Stimulated activated naive CD8-positive, alpha-beta T cell treated with anti-CD3 and anti-CD28 coated beads, Interleukin-15, amount 100 ng/mL, for 72 hours (primary cell): ENCODE results near the gene MRTFA.

Experiments
- ATAC-seq: fragments of 150-1000 bp; cut with Tn5 transposase; 2 replicates; pipeline ENCODE4 v1.10.0; 2021; ENCODE audit warnings: mild to moderate bottlenecking, moderate library complexity
- DNase-seq, 2 donors: peaks; one replicate each; pipeline ENCODE4 v3.0.0; 2021 to 2022
- H3K27ac Mint-ChIP-seq, 2 donors: one replicate each; pipeline ENCODE4 v1.8.0; 2022; ENCODE audit warnings: mild to moderate bottlenecking in 2 of 2, mixed read lengths in 2 of 2, moderate library complexity in 2 of 2
- H3K27me3 Mint-ChIP-seq: one replicate; pipeline ENCODE4 v1.8.0; 2022; ENCODE audit warnings: mixed read lengths
- H3K4me1 Mint-ChIP-seq: one replicate; pipeline ENCODE4 v1.8.0; 2022; ENCODE audit warnings: mild to moderate bottlenecking, mixed read lengths
- H3K4me3 Mint-ChIP-seq, 2 donors: one replicate each; pipeline ENCODE4 v1.8.0; 2022; ENCODE audit warnings: mild to moderate bottlenecking in 2 of 2, mixed read lengths in 2 of 2, moderate library complexity in 1 of 2
- H3K9me3 Mint-ChIP-seq, 2 donors: one replicate each; pipeline ENCODE4 v1.8.0; 2022; ENCODE audit warnings: mixed read lengths in 2 of 2

The MRTFA gene

GRCh38 chr22:40429481-40429880 is 207.0 kb downstream of the MRTFA start:
- peaks cover 14% of the 10 kb centered on the region for H3K4me1 Mint-ChIP-seq
- no peak for DNase-seq
- H3K27me3 Mint-ChIP-seq, result no peaks in the 10 kb centered on the region
- ATAC-seq, result no peak
- H3K27ac Mint-ChIP-seq, result no peak overlapping the region
- no peak overlapping the region for H3K4me3 Mint-ChIP-seq
- H3K9me3 Mint-ChIP-seq, result no peaks in the 10 kb centered on the region

- Mint-ChIP-seq H3K27me3 (no peaks in the 10 kb centered on the region), H3K27ac (peak overlapping the region in 1 of 2 donors; percentile 56), H3K9me3 (no peaks in the 10 kb centered on the region), H3K4me1 (peaks cover 8% of the 10 kb centered on the region), H3K4me3 (no peak overlapping the region)
- no peak for ATAC-seq
- no peak for DNase-seq
Observed at GRCh38 chr22:40428796-40429195, 207.7 kb downstream of the MRTFA start.

- no peaks in the 10 kb centered on the region for H3K27me3 Mint-ChIP-seq
- H3K27ac Mint-ChIP-seq, result peak overlapping the region; percentile 14 to 28
- H3K9me3 Mint-ChIP-seq, result no peaks in the 10 kb centered on the region
- DNase-seq (no peak), ATAC-seq (no peak)
- peaks cover 17% of the 10 kb centered on the region for H3K4me1 Mint-ChIP-seq
- H3K4me3 Mint-ChIP-seq, result no peak overlapping the region
Observed at GRCh38 chr22:40426594-40427333, 209.8 kb downstream of the MRTFA start.

GRCh38 chr22:40425082-40425481 is 211.4 kb downstream of the MRTFA start:
- DNase-seq (no peak), ATAC-seq (no peak)
- H3K4me1 Mint-ChIP-seq, result peaks cover 19% of the 10 kb centered on the region
- no peaks in the 10 kb centered on the region for H3K27me3 Mint-ChIP-seq
- no peak overlapping the region for H3K4me3 Mint-ChIP-seq
- H3K27ac Mint-ChIP-seq, result no peak overlapping the region
- H3K9me3 Mint-ChIP-seq, result no peaks in the 10 kb centered on the region

- Mint-ChIP-seq H3K27ac (peak overlapping the region in 1 of 2 donors; percentile 56), H3K9me3 (no peaks in the 10 kb centered on the region), H3K27me3 (no peaks in the 10 kb centered on the region), H3K4me3 (no peak overlapping the region), H3K4me1 (peaks cover 26% of the 10 kb centered on the region)
- ATAC-seq (no peak), DNase-seq (no peak)
Observed at GRCh38 chr22:40423882-40424640, 212.5 kb downstream of the MRTFA start.

- H3K4me1 Mint-ChIP-seq, result peaks cover 28% of the 10 kb centered on the region
- H3K4me3 Mint-ChIP-seq, result no peak overlapping the region
- peak overlapping the region in 1 of 2 donors; percentile 11 for H3K27ac Mint-ChIP-seq
- H3K9me3 Mint-ChIP-seq, result no peaks in the 10 kb centered on the region
- H3K27me3 Mint-ChIP-seq, result no peaks in the 10 kb centered on the region
- ATAC-seq (no peak), DNase-seq (no peak)
Observed at GRCh38 chr22:40423310-40423688, 213.2 kb downstream of the MRTFA start.

GRCh38 chr22:40422558-40423309 is 213.8 kb downstream of the MRTFA start:
- Mint-ChIP-seq H3K27me3 (no peaks in the 10 kb centered on the region), H3K4me1 (peaks cover 33% of the 10 kb centered on the region), H3K4me3 (no peak overlapping the region), H3K9me3 (no peaks in the 10 kb centered on the region), H3K27ac (peak overlapping the region; percentile 11 to 59)
- ATAC-seq, result no peak
- no peak for DNase-seq

- DNase-seq (no peak), ATAC-seq (no peak)
- Mint-ChIP-seq H3K4me1 (peaks cover 38% of the 10 kb centered on the region), H3K4me3 (no peak overlapping the region), H3K27me3 (no peaks in the 10 kb centered on the region), H3K27ac (peak overlapping the region; percentile 36 to 59), H3K9me3 (no peaks in the 10 kb centered on the region)
Observed at GRCh38 chr22:40421941-40422340, 214.6 kb downstream of the MRTFA start.

GRCh38 chr22:40421082-40421350 is 215.5 kb downstream of the MRTFA start:
- no peak overlapping the region for H3K4me3 Mint-ChIP-seq
- no peak overlapping the region for H3K27ac Mint-ChIP-seq
- H3K9me3 Mint-ChIP-seq, result no peaks in the 10 kb centered on the region
- H3K27me3 Mint-ChIP-seq, result no peaks in the 10 kb centered on the region
- ATAC-seq (no peak), DNase-seq (no peak)
- peaks cover 47% of the 10 kb centered on the region for H3K4me1 Mint-ChIP-seq

- Mint-ChIP-seq H3K27ac (no peak overlapping the region), H3K4me3 (no peak overlapping the region), H3K4me1 (peaks cover 52% of the 10 kb centered on the region), H3K27me3 (no peaks in the 10 kb centered on the region), H3K9me3 (no peaks in the 10 kb centered on the region)
- no peak for ATAC-seq
- DNase-seq, result no peak
Observed at GRCh38 chr22:40420341-40421081, 216.0 kb downstream of the MRTFA start.

GRCh38 chr22:40419718-40420117 is 216.8 kb downstream of the MRTFA start:
- H3K9me3 Mint-ChIP-seq, result no peaks in the 10 kb centered on the region
- H3K27ac Mint-ChIP-seq, result peak overlapping the region in 1 of 2 donors; percentile 30
- peak overlapping the region in 1 of 2 donors; percentile 28 for H3K4me3 Mint-ChIP-seq
- ATAC-seq, result no peak
- no peak for DNase-seq
- no peaks in the 10 kb centered on the region for H3K27me3 Mint-ChIP-seq
- H3K4me1 Mint-ChIP-seq, result peaks cover 60% of the 10 kb centered on the region

GRCh38 chr22:40418366-40419201 is 217.9 kb downstream of the MRTFA start:
- H3K4me1 Mint-ChIP-seq, result peaks cover 65% of the 10 kb centered on the region

GRCh38 chr22:40417881-40418280 is 218.6 kb downstream of the MRTFA start:
- Mint-ChIP-seq H3K4me1 (peaks cover 59% of the 10 kb centered on the region), H3K27ac (peak overlapping the region in 1 of 2 donors; percentile 66), H3K4me3 (peak overlapping the region in 1 of 2 donors; percentile 14), H3K27me3 (no peaks in the 10 kb centered on the region), H3K9me3 (no peaks in the 10 kb centered on the region)
- no peak for DNase-seq
- no peak for ATAC-seq

More at GRCh38 chr22:40418366-40419201, 217.9 kb downstream of the MRTFA start:
- Mint-ChIP-seq H3K27ac (peak overlapping the region in 1 of 2 donors; percentile 66), H3K4me3 (peak overlapping the region in 1 of 2 donors; percentile 14), H3K9me3 (no peaks in the 10 kb centered on the region), H3K27me3 (no peaks in the 10 kb centered on the region)
- DNase-seq (no peak), ATAC-seq (peak; percentile 28)

GRCh38 chr22:40417041-40417440 is 219.5 kb downstream of the MRTFA start:
- DNase-seq (no peak), ATAC-seq (no peak)
- H3K4me3 Mint-ChIP-seq, result no peak overlapping the region
- no peaks in the 10 kb centered on the region for H3K9me3 Mint-ChIP-seq
- peak overlapping the region in 1 of 2 donors; percentile 72 for H3K27ac Mint-ChIP-seq
- no peaks in the 10 kb centered on the region for H3K27me3 Mint-ChIP-seq
- H3K4me1 Mint-ChIP-seq, result peaks cover 52% of the 10 kb centered on the region
